Liver (tissue), 9 donors: ENCODE data around the gene NDUFA12. TPM values are rescaled to one million over a fixed set of nuclear protein-coding genes. Genes with fewer than 3 reads are reported as not detected.

Source experiments
- DNase-seq: peaks from one replicate; pipeline ENCODE4 v3.0.0-alpha.2; 2017; ENCODE audit warnings: low spot score
- H3K27ac ChIP-seq, 2 donors: one replicate each; pipeline ENCODE4 v1.7.0; 2013; ENCODE audit warnings: inconsistent platforms in 2 of 2, low read length in 2 of 2, control low read depth in 1 of 2, low read depth in 1 of 2, mild to moderate bottlenecking in 1 of 2
- H3K27me3 ChIP-seq, 4 donors: one replicate each; pipeline versions ENCODE4 v1.6.1 to v1.7.0; 2013; ENCODE audit warnings: low read length in 3 of 4, inconsistent platforms in 1 of 4, mild to moderate bottlenecking in 1 of 4, moderate library complexity in 1 of 4; ENCODE audit not compliant: control insufficient read depth in 4 of 4, insufficient read depth in 4 of 4
- H3K36me3 ChIP-seq, 4 donors: one replicate each; pipeline versions ENCODE4 v1.6.1 to v1.7.0; 2013; ENCODE audit warnings: low read length in 3 of 4, mild to moderate bottlenecking in 3 of 4, low read depth in 1 of 4, moderate library complexity in 1 of 4; ENCODE audit not compliant: control insufficient read depth in 4 of 4, insufficient read depth in 3 of 4
- H3K4me1 ChIP-seq, 4 donors: one replicate each; pipeline versions ENCODE4 v1.6.1 to v1.7.0; 2013; ENCODE audit warnings: low read length in 3 of 4, mild to moderate bottlenecking in 3 of 4, moderate library complexity in 1 of 4; ENCODE audit not compliant: control insufficient read depth in 4 of 4, insufficient read depth in 4 of 4
- H3K4me3 ChIP-seq, 3 donors: one replicate each; pipeline versions ENCODE4 v1.6.1 to v1.7.0; 2013; ENCODE audit warnings: low read length in 3 of 3, control low read depth in 1 of 3, low read depth in 1 of 3, mild to moderate bottlenecking in 1 of 3
- H3K9ac ChIP-seq, 2 donors: one replicate each; pipeline ENCODE4 v1.7.0; 2013; ENCODE audit warnings: low read length in 2 of 2, mild to moderate bottlenecking in 2 of 2, moderate library complexity in 2 of 2, control low read depth in 1 of 2, low read depth in 1 of 2
- H3K9me3 ChIP-seq, 4 donors: one replicate each; pipeline versions ENCODE4 v1.6.1 to v1.7.0; 2013; ENCODE audit warnings: low read length in 3 of 4; ENCODE audit not compliant: control insufficient read depth in 4 of 4
- FOXA2 ChIP-seq: IDR thresholded peaks from 2 replicates; pipeline ENCODE4 v1.6.1; 2016; ENCODE audit warnings: antibody characterized with exemption
- GABPA ChIP-seq, 2 donors: IDR thresholded peaks in 1 of 2; conservative IDR thresholded peaks in 1 of 2; 2 replicates each; pipeline ENCODE4 v1.6.1; 2016; ENCODE audit warnings: antibody characterized with exemption in 2 of 2, mild to moderate bottlenecking in 1 of 2, moderate library complexity in 1 of 2
- HNF4A ChIP-seq, 2 donors: conservative IDR thresholded peaks; 2 replicates each; pipeline ENCODE4 v1.6.1; 2016; ENCODE audit warnings: antibody characterized with exemption in 2 of 2, mild to moderate bottlenecking in 2 of 2
- HNF4G ChIP-seq: IDR thresholded peaks from 2 replicates; pipeline ENCODE4 v1.6.1; 2016; ENCODE audit warnings: antibody characterized with exemption
- RXRA ChIP-seq, 2 donors: IDR thresholded peaks; 2 replicates each; pipeline ENCODE4 v1.6.1; 2017 to 2018; ENCODE audit warnings: antibody characterized with exemption in 2 of 2, mild to moderate bottlenecking in 1 of 2
- SP1 ChIP-seq: IDR thresholded peaks from 2 replicates; pipeline ENCODE4 v1.6.1; 2018; ENCODE audit warnings: antibody characterized with exemption, mild to moderate bottlenecking
- TAF1 ChIP-seq: conservative IDR thresholded peaks from 2 replicates; pipeline ENCODE4 v1.6.1; 2016; ENCODE audit warnings: antibody characterized with exemption, mild to moderate bottlenecking
- YY1 ChIP-seq: IDR thresholded peaks from 2 replicates; pipeline ENCODE4 v1.6.1; 2016; ENCODE audit warnings: antibody characterized with exemption, mild to moderate bottlenecking
- WGBS: extraction: QIAGEN DNeasy Blood & Tissue Kit; methylation state at CpG from one replicate; pipeline ENCODE4 v1.1.7; 2013; 5-methylcytosine and 5-hydroxymethylcytosine counted together
- polyA plus RNA-seq, 2 donors: library from polyadenylated mRNA; stranded (reverse) in 1 of 2; unstranded in 1 of 2; fragments of 200-250 nt in 1 of 2; fragments of >200 nt in 1 of 2; fragmentation: Nextera tagmentation in 1 of 2; extraction: Ambion mirVana in 1 of 2; gene quantifications; one replicate each; pipeline versions ENCODE4 v1.2.1 to v1.2.3, GENCODE V29; 2013 to 2015
- total RNA-seq, 2 donors: library from RNA; depleted of rRNA; stranded (reverse); fragments of >200 nt; gene quantifications; one replicate each; pipeline ENCODE4 v1.2.3, GENCODE V29; 2014
- TF ChIP-seq, protein P1 (sequence below): IDR thresholded peaks from 2 replicates; pipeline ENCODE4 v1.6.1; 2016; ENCODE audit warnings: antibody characterized with exemption
- TF ChIP-seq, protein P2 (sequence below): fragments of 150-350 bp; IDR thresholded peaks from 2 replicates; pipeline ENCODE4 v1.5.1; 2017; ENCODE audit warnings: improper control_type of control experiment, low read depth, low read length; ENCODE audit not compliant: missing input control
- TF ChIP-seq, protein P3 (sequence below): IDR thresholded peaks from 2 replicates; pipeline ENCODE4 v1.6.1; 2016; ENCODE audit warnings: antibody characterized with exemption
- TF ChIP-seq, protein P4 (sequence below): IDR thresholded peaks from 2 replicates; pipeline ENCODE4 v1.6.1; 2016; ENCODE audit warnings: antibody characterized with exemption, mild to moderate bottlenecking
- donor health status: healthy.
- donor health status: healthy.
- donor health status: healthy.
- donor health status: healthy.
- donor health status: healthy.

The NDUFA12 gene
- total and polyA plus RNA-seq, 4 donors = 34.8 to 91.8 (median 57.4) TPM

DNA sequence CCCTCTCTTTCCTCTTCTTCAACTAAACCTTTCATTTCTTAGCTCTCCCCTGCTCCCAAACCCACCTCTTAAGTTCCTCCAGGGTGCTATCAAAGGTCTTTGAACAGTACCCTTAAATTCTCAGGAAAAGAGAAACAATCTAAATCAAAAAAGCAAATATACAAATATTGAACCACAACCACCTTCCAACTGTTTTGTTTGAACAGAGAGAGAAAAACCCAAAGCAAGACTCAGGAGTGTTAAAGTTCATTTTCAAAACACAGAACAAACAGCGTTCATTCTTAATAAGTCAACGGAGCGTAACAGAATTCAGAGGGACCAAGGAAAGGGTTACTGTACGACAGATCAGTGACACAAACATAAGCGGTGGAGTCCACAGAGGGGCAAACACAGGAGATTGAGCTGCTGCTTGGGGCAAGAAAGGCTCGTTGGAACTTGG lies 73.3 kb downstream of the NDUFA12 start:
- Histone ChIP-seq H3K9ac (no peak overlapping the region), H3K27ac (no peak overlapping the region), H3K9me3 (no peaks in the 10 kb centered on the region), H3K4me1 (peaks cover 5 to 13% (median 11%) of the 10 kb centered on the region in 4 donors), H3K36me3 (no peaks in the 10 kb centered on the region), H3K4me3 (no peak overlapping the region), H3K27me3 (no peaks in the 10 kb centered on the region)
- 29% methylated on average over 6 of the region's 6 CpGs for WGBS
- DNase-seq = no peak
- peak; percentile 57 for TF ChIP-seq FOXA2
- TF ChIP-seq HNF4A (conservative IDR thresholded peaks at IDR 0.05) = peak; percentile 45 to 74
- TF ChIP-seq SP1 = peak; percentile 37
- no peak for TF ChIP-seq TAF1
- TF ChIP-seq, protein P1, sequence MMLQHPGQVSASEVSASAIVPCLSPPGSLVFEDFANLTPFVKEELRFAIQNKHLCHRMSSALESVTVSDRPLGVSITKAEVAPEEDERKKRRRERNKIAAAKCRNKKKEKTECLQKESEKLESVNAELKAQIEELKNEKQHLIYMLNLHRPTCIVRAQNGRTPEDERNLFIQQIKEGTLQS = no peak
- TF ChIP-seq RXRA (IDR thresholded peaks at IDR 0.05) = peak; percentile 59 to 89
- TF ChIP-seq YY1 = peak; percentile 39

DNA sequence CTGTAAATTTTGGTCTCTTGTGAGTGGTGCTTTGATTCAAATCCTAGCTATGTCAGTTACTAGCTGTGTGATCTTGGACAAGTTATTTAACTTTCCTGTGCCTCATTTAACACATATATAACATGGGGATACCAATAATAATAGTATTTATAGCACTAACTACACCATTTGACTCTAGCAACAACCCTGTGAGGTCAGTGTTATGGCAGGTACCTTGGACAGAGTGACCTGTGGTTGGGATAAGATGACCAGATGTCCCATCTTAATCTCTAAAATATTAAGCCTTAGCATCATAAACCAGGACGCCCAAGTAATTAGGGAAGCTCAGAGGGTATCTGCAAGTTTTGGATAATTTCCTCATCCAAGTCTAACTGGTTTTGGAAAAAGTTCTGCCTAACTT lies 73.7 kb downstream of the NDUFA12 start:
- WGBS = 40% methylated on average over 1 of the region's 1 CpG
- DNase-seq = no peak
- Histone ChIP-seq H3K27me3 (no peaks in the 10 kb centered on the region), H3K9ac (no peak overlapping the region), H3K4me1 (peaks cover 3 to 13% (median 11%) of the 10 kb centered on the region in 4 donors), H3K27ac (no peak overlapping the region), H3K4me3 (no peak overlapping the region), H3K36me3 (no peaks in the 10 kb centered on the region), H3K9me3 (no peaks in the 10 kb centered on the region)
- TF ChIP-seq, protein P2, sequence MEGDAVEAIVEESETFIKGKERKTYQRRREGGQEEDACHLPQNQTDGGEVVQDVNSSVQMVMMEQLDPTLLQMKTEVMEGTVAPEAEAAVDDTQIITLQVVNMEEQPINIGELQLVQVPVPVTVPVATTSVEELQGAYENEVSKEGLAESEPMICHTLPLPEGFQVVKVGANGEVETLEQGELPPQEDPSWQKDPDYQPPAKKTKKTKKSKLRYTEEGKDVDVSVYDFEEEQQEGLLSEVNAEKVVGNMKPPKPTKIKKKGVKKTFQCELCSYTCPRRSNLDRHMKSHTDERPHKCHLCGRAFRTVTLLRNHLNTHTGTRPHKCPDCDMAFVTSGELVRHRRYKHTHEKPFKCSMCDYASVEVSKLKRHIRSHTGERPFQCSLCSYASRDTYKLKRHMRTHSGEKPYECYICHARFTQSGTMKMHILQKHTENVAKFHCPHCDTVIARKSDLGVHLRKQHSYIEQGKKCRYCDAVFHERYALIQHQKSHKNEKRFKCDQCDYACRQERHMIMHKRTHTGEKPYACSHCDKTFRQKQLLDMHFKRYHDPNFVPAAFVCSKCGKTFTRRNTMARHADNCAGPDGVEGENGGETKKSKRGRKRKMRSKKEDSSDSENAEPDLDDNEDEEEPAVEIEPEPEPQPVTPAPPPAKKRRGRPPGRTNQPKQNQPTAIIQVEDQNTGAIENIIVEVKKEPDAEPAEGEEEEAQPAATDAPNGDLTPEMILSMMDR = no peak
- TF ChIP-seq YY1 (no peak), SP1 (no peak), RXRA (IDR thresholded peaks at IDR 0.05) (no peak), TAF1 (no peak), GABPA (IDR thresholded peaks at IDR 0.05 in 1 of 2, conservative IDR thresholded peaks at IDR 0.05 in 1 of 2) (no peak), HNF4A (conservative IDR thresholded peaks at IDR 0.05) (no peak)
- TF ChIP-seq, protein P3, sequence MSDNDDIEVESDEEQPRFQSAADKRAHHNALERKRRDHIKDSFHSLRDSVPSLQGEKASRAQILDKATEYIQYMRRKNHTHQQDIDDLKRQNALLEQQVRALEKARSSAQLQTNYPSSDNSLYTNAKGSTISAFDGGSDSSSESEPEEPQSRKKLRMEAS = no peak

DNA sequence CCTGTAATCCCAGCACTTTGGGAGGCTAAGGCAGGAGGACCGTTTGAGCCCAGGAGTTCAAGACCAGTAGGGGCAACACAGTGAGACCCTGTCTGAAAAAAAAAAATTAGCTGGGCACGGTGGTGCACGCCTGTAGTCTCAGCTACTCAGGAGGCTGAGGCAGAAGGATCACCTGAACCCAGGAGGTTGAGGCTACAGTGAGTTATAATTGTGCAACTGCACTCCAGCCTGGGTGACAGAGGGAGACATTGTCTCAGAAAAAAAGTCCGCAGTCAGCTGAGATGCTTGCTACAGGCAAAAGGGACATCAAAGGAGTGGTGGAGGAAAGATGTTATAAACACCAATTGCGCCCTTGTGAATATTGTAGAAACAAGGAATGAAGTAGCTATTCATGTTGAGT lies 77.8 kb downstream of the NDUFA12 start:
- no peak for DNase-seq
- TF ChIP-seq, protein P3 = no peak
- TF ChIP-seq, protein P1 = no peak
- TF ChIP-seq, protein P4, sequence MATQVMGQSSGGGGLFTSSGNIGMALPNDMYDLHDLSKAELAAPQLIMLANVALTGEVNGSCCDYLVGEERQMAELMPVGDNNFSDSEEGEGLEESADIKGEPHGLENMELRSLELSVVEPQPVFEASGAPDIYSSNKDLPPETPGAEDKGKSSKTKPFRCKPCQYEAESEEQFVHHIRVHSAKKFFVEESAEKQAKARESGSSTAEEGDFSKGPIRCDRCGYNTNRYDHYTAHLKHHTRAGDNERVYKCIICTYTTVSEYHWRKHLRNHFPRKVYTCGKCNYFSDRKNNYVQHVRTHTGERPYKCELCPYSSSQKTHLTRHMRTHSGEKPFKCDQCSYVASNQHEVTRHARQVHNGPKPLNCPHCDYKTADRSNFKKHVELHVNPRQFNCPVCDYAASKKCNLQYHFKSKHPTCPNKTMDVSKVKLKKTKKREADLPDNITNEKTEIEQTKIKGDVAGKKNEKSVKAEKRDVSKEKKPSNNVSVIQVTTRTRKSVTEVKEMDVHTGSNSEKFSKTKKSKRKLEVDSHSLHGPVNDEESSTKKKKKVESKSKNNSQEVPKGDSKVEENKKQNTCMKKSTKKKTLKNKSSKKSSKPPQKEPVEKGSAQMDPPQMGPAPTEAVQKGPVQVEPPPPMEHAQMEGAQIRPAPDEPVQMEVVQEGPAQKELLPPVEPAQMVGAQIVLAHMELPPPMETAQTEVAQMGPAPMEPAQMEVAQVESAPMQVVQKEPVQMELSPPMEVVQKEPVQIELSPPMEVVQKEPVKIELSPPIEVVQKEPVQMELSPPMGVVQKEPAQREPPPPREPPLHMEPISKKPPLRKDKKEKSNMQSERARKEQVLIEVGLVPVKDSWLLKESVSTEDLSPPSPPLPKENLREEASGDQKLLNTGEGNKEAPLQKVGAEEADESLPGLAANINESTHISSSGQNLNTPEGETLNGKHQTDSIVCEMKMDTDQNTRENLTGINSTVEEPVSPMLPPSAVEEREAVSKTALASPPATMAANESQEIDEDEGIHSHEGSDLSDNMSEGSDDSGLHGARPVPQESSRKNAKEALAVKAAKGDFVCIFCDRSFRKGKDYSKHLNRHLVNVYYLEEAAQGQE = no peak
- TF ChIP-seq RXRA (IDR thresholded peaks at IDR 0.05) (no peak), HNF4G (no peak)
- H3K9ac ChIP-seq = no peak overlapping the region
- no peak overlapping the region for H3K27ac ChIP-seq
- no peaks in the 10 kb centered on the region for H3K27me3 ChIP-seq
- WGBS = 94% methylated on average over 5 of the region's 5 CpGs
- no peaks in the 10 kb centered on the region for H3K36me3 ChIP-seq
- H3K4me3 ChIP-seq = no peak overlapping the region
- peaks cover 3 to 12% (median 9%) of the 10 kb centered on the region in 4 donors for H3K4me1 ChIP-seq
- no peaks in the 10 kb centered on the region for H3K9me3 ChIP-seq
